Right lobe of liver (tissue), 6 donors: Measurements from ENCODE around the gene ROR2. TPM values are rescaled to one million over a fixed set of nuclear protein-coding genes. Genes with fewer than 3 reads are reported as not detected.

Experiments used
- ATAC-seq, 4 donors: fragments of 200-7000 bp; cut with Tn5 transposase; one replicate each; pipeline ENCODE4 v1.9.1; 2020; ENCODE audit warnings: mild to moderate bottlenecking in 4 of 4, moderate library complexity in 4 of 4
- DNase-seq, 3 donors: peaks; one replicate each; pipeline ENCODE4 v3.0.0-alpha.2; 2020
- H3K27ac ChIP-seq, 3 donors: fragments of 200-600 bp; one replicate each; pipeline ENCODE4 v1.8.0; 2022
- H3K27me3 ChIP-seq, 2 donors: fragments of 200-600 bp; one replicate each; pipeline ENCODE4 v1.8.0; 2022
- H3K36me3 ChIP-seq, 4 donors: fragments of 200-600 bp; sonication (generic) in 1 of 4; one replicate each; pipeline versions ENCODE4 v1.5.1 to v1.8.0; 2017 to 2022; ENCODE audit warnings: control low read depth in 1 of 4
- H3K4me1 ChIP-seq, 4 donors: fragments of 200-600 bp; sonication (generic) in 1 of 4; one replicate each; pipeline versions ENCODE4 v1.5.1 to v1.8.0; 2017 to 2022; ENCODE audit warnings: control low read depth in 1 of 4
- H3K4me3 ChIP-seq, 3 donors: fragments of 200-600 bp; one replicate each; pipeline ENCODE4 v1.8.0; 2022
- H3K9me3 ChIP-seq, 4 donors: fragments of 200-600 bp; sonication (generic) in 1 of 4; one replicate each; pipeline versions ENCODE4 v1.5.1 to v1.8.0; 2017 to 2022; ENCODE audit warnings: control low read depth in 1 of 4
- CTCF ChIP-seq, 4 donors: fragments of 200-600 bp in 3 of 4; fragments of 450-650 bp in 1 of 4; IDR thresholded peaks; one replicate each; pipeline versions ENCODE4 v1.5.1 to v1.8.0; 2016 to 2022; ENCODE audit warnings: antibody characterized with exemption in 4 of 4, mild to moderate bottlenecking in 2 of 4
- POLR2A ChIP-seq: fragments of 450-650 bp; IDR thresholded peaks from one replicate; pipeline ENCODE4 v1.6.1; 2017; ENCODE audit warnings: antibody characterized with exemption, mild to moderate bottlenecking
- WGBS: methylation state at CpG from one replicate; pipeline ENCODE4 v1.1.6; 2018; ENCODE audit warnings: low coverage, low lambda C conversion rate; ENCODE audit not compliant: insufficient coverage; ENCODE audit errors: missing lambda C conversion rate; 5-methylcytosine and 5-hydroxymethylcytosine counted together
- intact Hi-C, 2 donors: fragments of 100-400 bp; cut with DNase I; formaldehyde crosslinking; loops; one replicate each; pipeline versions ENCODE4 v1.11.2 to v1.14.1; 2022
- microRNA-seq, 2 donors: library from miRNA; unstranded; fragments of <30 nt; microRNA quantifications; one replicate each; pipeline ENCODE4, GENCODE V29; 2019 to 2020
- small RNA-seq, 2 experiments: library from RNA; depleted of rRNA; stranded (forward); fragments of <200 nt; gene quantifications; one replicate each; pipeline ENCODE3, GENCODE V24; 2016
- total RNA-seq, 6 experiments: library from RNA; depleted of rRNA in 2 of 6; stranded (reverse); fragments of >200 nt in 2 of 6; fragmentation: NEBNext Ultra II Directional in 3 of 6; extraction: Animal tissue kit (Norgen Biotek cat#: 25700) in 3 of 6; gene quantifications; one replicate each; pipeline versions ENCODE4 v1.1.0 to v1.2.4, GENCODE V29; 2016 to 2023
- donor health status: DM: no; HTN: yes; CAD: no.
- donor health status: DM: no; HTN: no; CAD: no.
- donor health status: DM: no; HTN: no; CAD: no.
- donor health status: DM: no; HTN: yes; CAD: no.
- donor health status: DM: no; HTN: yes; CAD: no.

ROR2 gene
- total RNA-seq, 6 experiments from 2014 or later: 0.12 to 1.2 (median 0.49) TPM; not detected in 1

- no peaks in the 10 kb centered on the region for H3K36me3 ChIP-seq
- TF ChIP-seq CTCF (IDR thresholded peaks at IDR 0.05) (no peak), POLR2A (no peak)
- DNase-seq (no peak), ATAC-seq (no peak)
- intact Hi-C loops: no loop called here
- no peaks in the 10 kb centered on the region for H3K27me3 ChIP-seq
- 76% methylated on average over 4 of the region's 4 CpGs for WGBS
- no peaks in the 10 kb centered on the region for H3K9me3 ChIP-seq
- H3K27ac ChIP-seq: no peak overlapping the region
- H3K4me1 ChIP-seq: no peaks in the 10 kb centered on the region
- no peak overlapping the region for H3K4me3 ChIP-seq
Measured at GRCh38 chr9:91516081-91516480, 433.9 kb downstream of the ROR2 start.

GRCh38 chr9:91515074-91515687, 434.8 kb downstream of the ROR2 start:
- Histone ChIP-seq H3K4me3 (no peak overlapping the region), H3K4me1 (no peaks in the 10 kb centered on the region), H3K27me3 (no peaks in the 10 kb centered on the region), H3K36me3 (no peaks in the 10 kb centered on the region), H3K9me3 (no peaks in the 10 kb centered on the region), H3K27ac (no peak overlapping the region)
- ATAC-seq (no peak), DNase-seq (no peak)
- intact Hi-C loops: no loop called here
- 50% methylated on average over 9 of the region's 12 CpGs for WGBS
- TF ChIP-seq CTCF (IDR thresholded peaks at IDR 0.05) (no peak), POLR2A (no peak)

Small RNAs within 50 kb of the gene (microRNA-seq; reads per million reads assigned to microRNA genes)
- gene MIR3910-1 (0 reads per million in 2 donors), gene MIR3910-2 (0 reads per million in 2 donors)

Small RNAs within 50 kb of the gene (small RNA-seq; reads per million reads assigned to genes)
- gene MIR3910-1: 0 reads per million in 2 experiments

Other genes starting within 250 kb of the ROR2 start
- gene SPTLC1, start 165.2 kb upstream of the ROR2 start, total RNA-seq: 10 to 100 TPM; 12.4 to 25.3 (median 19.3) TPM